Measurements from ENCODE around the gene GSTA2. TPM values are rescaled to one million over a fixed set of nuclear protein-coding genes. Genes with fewer than 3 reads are reported as not detected.
"Not testable (repeated sequence)": the region's sequence is repeated elsewhere in the genome, so short reads cannot be mapped to it uniquely, and the experiment has no call there.

Gene GSTA2
- total RNA-seq, 1 experiment from 2014 or later = not detected

DNA sequence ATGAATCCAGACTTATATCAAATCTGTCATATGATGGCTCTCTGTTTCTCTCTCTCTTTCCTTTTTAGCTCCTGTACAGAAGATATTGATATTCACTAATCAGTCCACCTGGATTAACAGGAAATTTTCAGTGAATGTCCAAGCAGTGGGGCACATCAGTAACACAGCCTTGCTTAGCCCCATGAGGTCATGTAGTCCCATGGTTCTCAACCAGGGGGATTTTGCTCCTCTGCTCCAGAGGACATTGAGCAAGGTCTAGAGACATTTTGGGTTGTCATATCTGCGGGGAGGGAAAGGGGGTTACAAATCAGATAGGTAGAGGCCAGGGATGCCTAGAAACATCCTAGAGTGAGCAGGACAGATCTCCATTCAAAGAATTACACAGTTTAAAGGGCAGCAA lies 39.5 kb upstream of the GSTA2 start (continued):
- TF ChIP-seq, protein P1, sequence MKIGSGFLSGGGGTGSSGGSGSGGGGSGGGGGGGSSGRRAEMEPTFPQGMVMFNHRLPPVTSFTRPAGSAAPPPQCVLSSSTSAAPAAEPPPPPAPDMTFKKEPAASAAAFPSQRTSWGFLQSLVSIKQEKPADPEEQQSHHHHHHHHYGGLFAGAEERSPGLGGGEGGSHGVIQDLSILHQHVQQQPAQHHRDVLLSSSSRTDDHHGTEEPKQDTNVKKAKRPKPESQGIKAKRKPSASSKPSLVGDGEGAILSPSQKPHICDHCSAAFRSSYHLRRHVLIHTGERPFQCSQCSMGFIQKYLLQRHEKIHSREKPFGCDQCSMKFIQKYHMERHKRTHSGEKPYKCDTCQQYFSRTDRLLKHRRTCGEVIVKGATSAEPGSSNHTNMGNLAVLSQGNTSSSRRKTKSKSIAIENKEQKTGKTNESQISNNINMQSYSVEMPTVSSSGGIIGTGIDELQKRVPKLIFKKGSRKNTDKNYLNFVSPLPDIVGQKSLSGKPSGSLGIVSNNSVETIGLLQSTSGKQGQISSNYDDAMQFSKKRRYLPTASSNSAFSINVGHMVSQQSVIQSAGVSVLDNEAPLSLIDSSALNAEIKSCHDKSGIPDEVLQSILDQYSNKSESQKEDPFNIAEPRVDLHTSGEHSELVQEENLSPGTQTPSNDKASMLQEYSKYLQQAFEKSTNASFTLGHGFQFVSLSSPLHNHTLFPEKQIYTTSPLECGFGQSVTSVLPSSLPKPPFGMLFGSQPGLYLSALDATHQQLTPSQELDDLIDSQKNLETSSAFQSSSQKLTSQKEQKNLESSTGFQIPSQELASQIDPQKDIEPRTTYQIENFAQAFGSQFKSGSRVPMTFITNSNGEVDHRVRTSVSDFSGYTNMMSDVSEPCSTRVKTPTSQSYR (CRISPR knock-in tag; IDR thresholded peaks at IDR 0.05) = no peak
- no peak for TF ChIP-seq E2F4 (CRISPR knock-in tag; IDR thresholded peaks at IDR 0.05; ENCODE audit: borderline replicate concordance, low read depth)
- no peak for TF ChIP-seq SMAD4 (CRISPR knock-in tag; IDR thresholded peaks at IDR 0.05)
- TF ChIP-seq, protein P2, sequence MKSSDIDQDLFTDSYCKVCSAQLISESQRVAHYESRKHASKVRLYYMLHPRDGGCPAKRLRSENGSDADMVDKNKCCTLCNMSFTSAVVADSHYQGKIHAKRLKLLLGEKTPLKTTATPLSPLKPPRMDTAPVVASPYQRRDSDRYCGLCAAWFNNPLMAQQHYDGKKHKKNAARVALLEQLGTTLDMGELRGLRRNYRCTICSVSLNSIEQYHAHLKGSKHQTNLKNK (CRISPR knock-in tag; IDR thresholded peaks at IDR 0.05) = no peak
- TF ChIP-seq ZNF317 (CRISPR knock-in tag; IDR thresholded peaks at IDR 0.05; ENCODE audit: borderline replicate concordance, low read depth) = no peak
- TF ChIP-seq, protein P3, sequence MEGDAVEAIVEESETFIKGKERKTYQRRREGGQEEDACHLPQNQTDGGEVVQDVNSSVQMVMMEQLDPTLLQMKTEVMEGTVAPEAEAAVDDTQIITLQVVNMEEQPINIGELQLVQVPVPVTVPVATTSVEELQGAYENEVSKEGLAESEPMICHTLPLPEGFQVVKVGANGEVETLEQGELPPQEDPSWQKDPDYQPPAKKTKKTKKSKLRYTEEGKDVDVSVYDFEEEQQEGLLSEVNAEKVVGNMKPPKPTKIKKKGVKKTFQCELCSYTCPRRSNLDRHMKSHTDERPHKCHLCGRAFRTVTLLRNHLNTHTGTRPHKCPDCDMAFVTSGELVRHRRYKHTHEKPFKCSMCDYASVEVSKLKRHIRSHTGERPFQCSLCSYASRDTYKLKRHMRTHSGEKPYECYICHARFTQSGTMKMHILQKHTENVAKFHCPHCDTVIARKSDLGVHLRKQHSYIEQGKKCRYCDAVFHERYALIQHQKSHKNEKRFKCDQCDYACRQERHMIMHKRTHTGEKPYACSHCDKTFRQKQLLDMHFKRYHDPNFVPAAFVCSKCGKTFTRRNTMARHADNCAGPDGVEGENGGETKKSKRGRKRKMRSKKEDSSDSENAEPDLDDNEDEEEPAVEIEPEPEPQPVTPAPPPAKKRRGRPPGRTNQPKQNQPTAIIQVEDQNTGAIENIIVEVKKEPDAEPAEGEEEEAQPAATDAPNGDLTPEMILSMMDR (IDR thresholded peaks at IDR 0.05) = no peak
- no peak for TF ChIP-seq ZNF138 (CRISPR knock-in tag; conservative IDR thresholded peaks at IDR 0.05)
- no peak for TF ChIP-seq FOXP1 (CRISPR knock-in tag; IDR thresholded peaks at IDR 0.05; ENCODE audit: borderline replicate concordance)
- TF ChIP-seq GRHL2 (CRISPR knock-in tag; IDR thresholded peaks at IDR 0.05; ENCODE audit: insufficient replicate concordance, severe bottlenecking) = no peak
- TF ChIP-seq IRF2 (CRISPR knock-in tag; IDR thresholded peaks at IDR 0.05; ENCODE audit: borderline replicate concordance, low read depth) = no peak
- TF ChIP-seq SOX15 (CRISPR knock-in tag; IDR thresholded peaks at IDR 0.05) = no peak
- TF ChIP-seq, protein P4, sequence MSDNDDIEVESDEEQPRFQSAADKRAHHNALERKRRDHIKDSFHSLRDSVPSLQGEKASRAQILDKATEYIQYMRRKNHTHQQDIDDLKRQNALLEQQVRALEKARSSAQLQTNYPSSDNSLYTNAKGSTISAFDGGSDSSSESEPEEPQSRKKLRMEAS (CRISPR knock-in tag; IDR thresholded peaks at IDR 0.05) = no peak
- TF ChIP-seq ZNF232 (CRISPR knock-in tag; IDR thresholded peaks at IDR 0.05) = no peak
- no peak for TF ChIP-seq TP53 (CRISPR knock-in tag; IDR thresholded peaks at IDR 0.05)
- no peak for TF ChIP-seq HMGXB4 (CRISPR knock-in tag; IDR thresholded peaks at IDR 0.05)
- TF ChIP-seq PRRX2 (CRISPR knock-in tag; IDR thresholded peaks at IDR 0.05) = no peak

DNA sequence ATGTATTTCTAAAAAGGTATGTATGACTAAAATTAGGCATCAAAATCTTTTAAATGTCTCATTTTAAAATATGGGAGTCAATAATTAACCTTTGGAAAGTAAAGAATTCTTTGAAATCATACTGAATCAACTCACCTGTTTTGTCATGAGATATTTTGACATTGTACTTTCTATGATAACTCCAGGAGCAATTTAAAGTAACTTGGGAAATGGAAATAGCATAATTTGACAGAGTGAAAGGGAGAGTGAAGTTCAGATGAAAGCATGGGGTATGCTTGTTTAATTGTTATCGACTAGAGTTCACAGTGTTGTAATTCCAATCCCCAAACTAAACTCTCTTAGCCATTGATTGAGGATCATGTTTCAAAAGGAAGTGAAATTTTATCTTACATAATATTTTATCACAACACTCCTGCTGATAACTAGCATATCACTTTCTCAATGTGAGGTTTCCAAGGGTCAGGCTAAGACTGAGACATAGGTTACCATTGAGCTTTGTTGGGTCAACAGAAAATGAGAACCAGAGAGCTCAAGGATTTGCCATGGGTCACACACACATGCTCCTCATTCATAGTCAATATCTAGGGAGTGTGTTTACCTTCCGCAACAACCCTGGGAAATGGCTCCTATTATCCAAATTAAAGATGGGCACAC lies 38.0 kb upstream of the GSTA2 start:
- peaks cover 7% of the 10 kb centered on the region for H3K4me1 Mint-ChIP-seq
- ATAC-seq (no peak), DNase-seq (ENCODE audit: low spot score) (no peak)
- TF ChIP-seq ATF1 (CRISPR knock-in tag; IDR thresholded peaks at IDR 0.05) = no peak
- no peak for TF ChIP-seq ZNF138 (CRISPR knock-in tag; conservative IDR thresholded peaks at IDR 0.05)
- no peak for TF ChIP-seq ELF4 (CRISPR knock-in tag; IDR thresholded peaks at IDR 0.05; ENCODE audit: low read depth)
- TF ChIP-seq FOXP4 (CRISPR knock-in tag; IDR thresholded peaks at IDR 0.05) = no peak
- POLR2A ChIA-PET = no interaction called here
- no peak overlapping the region for H3K27ac Mint-ChIP-seq
- no peak overlapping the region for H3K4me3 Mint-ChIP-seq
- no peaks in the 10 kb centered on the region for H3K9me3 Mint-ChIP-seq
- CTCF ChIA-PET = no interaction called here
- H3K36me3 Mint-ChIP-seq = no peaks in the 10 kb centered on the region
- peaks cover 3% of the 10 kb centered on the region; the same call in 1 of the 2 replicates for H3K27me3 Mint-ChIP-seq (ENCODE audit: low read depth)

- H3K4me1 Mint-ChIP-seq; H3K36me3 Mint-ChIP-seq; H3K4me3 Mint-ChIP-seq; DNase-seq (ENCODE audit: low spot score); H3K27ac Mint-ChIP-seq; H3K27me3 Mint-ChIP-seq (ENCODE audit: low read depth); POLR2A ChIA-PET; ATAC-seq; CTCF ChIA-PET; H3K9me3 Mint-ChIP-seq: not testable (repeated sequence)
Measured at GRCh38 chr6:52799272-52799671, 36.0 kb upstream of the GSTA2 start.

DNA sequence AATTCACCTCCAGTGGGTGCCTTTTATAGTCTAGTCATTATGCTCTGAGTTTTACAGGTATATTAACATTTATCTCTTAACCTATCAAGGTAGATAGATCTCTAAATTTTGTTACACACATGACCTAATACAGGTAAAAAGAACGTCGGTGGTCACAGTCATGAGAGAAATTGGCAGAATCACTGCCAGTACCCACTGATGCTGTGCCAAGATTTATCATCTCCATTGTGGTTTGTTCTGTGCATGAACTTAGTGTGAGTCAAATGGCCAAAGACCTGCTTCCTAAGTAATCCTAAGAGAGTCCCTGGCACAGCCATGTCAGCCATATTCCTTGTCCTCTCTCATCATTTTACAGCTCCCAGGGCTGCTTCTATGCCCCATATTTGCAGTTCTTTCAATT lies 31.1 kb upstream of the GSTA2 start:
- H3K4me3 Mint-ChIP-seq; DNase-seq (ENCODE audit: low spot score); POLR2A ChIA-PET; ATAC-seq; H3K27ac Mint-ChIP-seq; H3K4me1 Mint-ChIP-seq; H3K27me3 Mint-ChIP-seq (ENCODE audit: low read depth); CTCF ChIA-PET: not testable (repeated sequence)
- peaks cover 13% of the 10 kb centered on the region for H3K36me3 Mint-ChIP-seq
- H3K9me3 Mint-ChIP-seq = peaks cover 22% of the 10 kb centered on the region
